MCF 10A (cell line): ENCODE measurements around the gene CD9. TPM values are rescaled to one million over a fixed set of nuclear protein-coding genes. Genes with fewer than 3 reads are reported as not detected.

Experiments used
- BruUV-seq: library from RNA; stranded (reverse); fragments of 400-500 nt; replicated peaks from 2 replicates; lab custom pipeline; 2021; lab: Mats Ljungman, UMichigan
- CTCF ChIA-PET: fragments of 300-600 bp; sonication (Branson Sonifier 250); formaldehyde crosslinking; extraction: SDS; loops from one replicate; lab custom pipeline; 2021; ENCODE audit warnings: antibody characterized with exemption, inconsistent platforms; lab: Yijun Ruan, JAX
- POLR2A ChIA-PET: fragments of 300-600, 350-650 bp; sonication (Branson Sonifier 250); formaldehyde crosslinking; extraction: SDS; loops from one replicate; lab custom pipeline; 2020; ENCODE audit warnings: antibody characterized with exemption, inconsistent platforms; lab: Yijun Ruan, JAX
- DNase-seq: peaks from one replicate; pipeline ENCODE4 v3.0.0-alpha.2; 2018; ENCODE audit not compliant: unreplicated experiment
- H3K27ac Mint-ChIP-seq: one replicate; pipeline ENCODE4 v1.8.0; 2022; ENCODE audit warnings: mild to moderate bottlenecking, low read depth, mixed read lengths; ENCODE audit not compliant: unreplicated experiment
- H3K27me3 Mint-ChIP-seq: one replicate; pipeline ENCODE4 v1.8.0; 2022; ENCODE audit warnings: mixed read lengths; ENCODE audit not compliant: insufficient read depth, unreplicated experiment
- H3K36me3 Mint-ChIP-seq: one replicate; pipeline ENCODE4 v1.8.0; 2022; ENCODE audit warnings: mild to moderate bottlenecking, moderate library complexity, mixed read lengths; ENCODE audit not compliant: insufficient read depth, unreplicated experiment
- H3K4me1 Mint-ChIP-seq: one replicate; pipeline ENCODE4 v1.8.0; 2022; ENCODE audit warnings: mixed read lengths; ENCODE audit not compliant: insufficient read depth, unreplicated experiment
- H3K4me3 Mint-ChIP-seq: one replicate; pipeline ENCODE4 v1.8.0; 2022; ENCODE audit warnings: mild to moderate bottlenecking, moderate library complexity, mixed read lengths; ENCODE audit not compliant: unreplicated experiment
- H3K9me3 Mint-ChIP-seq: one replicate; pipeline ENCODE4 v1.8.0; 2022; ENCODE audit warnings: mixed read lengths; ENCODE audit not compliant: unreplicated experiment
- intact Hi-C: fragments of 100-400 bp; cut with micrococcal nuclease; formaldehyde crosslinking; loops from 2 replicates; pipeline ENCODE4 v1.14.1; 2022
- total RNA-seq: library from RNA; stranded (reverse); gene quantifications from 2 replicates; pipeline ENCODE4 v1.2.3, GENCODE V29; 2022
- TF ChIP-seq, protein P1 (sequence below): fragments of 200-600 bp; IDR thresholded peaks from one replicate; pipeline ENCODE4 v1.8.0; 2022; ENCODE audit warnings: antibody characterized with exemption, mild to moderate bottlenecking; ENCODE audit not compliant: unreplicated experiment

Gene CD9
- total RNA-seq, 1 experiment from 2014 or later, result 31.1 TPM

DNA sequence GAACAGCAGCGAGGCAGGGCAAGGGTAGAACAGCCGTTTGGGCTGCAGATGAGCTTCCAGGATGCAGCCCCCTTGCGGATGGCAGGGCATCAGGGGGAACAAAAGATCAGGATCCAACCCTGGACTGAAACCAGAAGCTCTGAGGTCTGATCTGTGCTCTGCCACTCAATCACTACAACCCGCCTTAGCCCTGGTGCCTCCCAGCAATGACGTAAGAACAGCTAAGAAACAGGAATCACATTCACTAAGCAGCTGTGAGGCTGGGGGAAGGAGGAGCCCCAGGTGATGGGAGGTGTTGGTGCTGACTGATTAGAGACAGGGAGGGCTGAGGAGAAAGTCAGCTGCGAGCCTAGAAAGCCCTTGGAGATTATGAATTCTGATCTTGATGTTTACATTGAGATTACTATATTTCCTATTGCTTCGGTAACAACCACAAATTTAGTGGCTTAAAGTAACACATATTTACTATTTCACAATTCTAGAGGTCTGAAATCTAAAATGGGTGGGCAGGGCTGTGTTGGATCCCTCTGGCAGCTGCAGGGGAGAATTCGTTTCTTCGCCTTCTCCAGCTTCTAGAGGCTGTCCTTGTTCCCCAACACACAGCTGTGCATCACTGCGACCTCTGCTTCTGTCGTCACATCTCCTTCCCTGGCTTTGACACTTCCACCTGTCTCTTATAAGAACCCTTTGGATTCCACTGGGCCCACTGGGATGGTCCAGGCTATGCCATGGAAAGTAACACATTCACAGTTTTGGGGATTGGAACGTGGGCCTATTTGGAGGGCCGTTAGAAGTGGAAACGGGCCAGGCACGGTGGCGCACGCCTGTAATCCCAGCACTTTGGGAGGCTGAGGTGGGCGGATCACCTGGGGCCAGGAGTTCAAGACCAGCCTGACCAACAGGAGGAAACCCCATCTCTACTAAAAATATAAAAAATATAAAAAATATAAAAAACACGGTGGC lies 6.1 kb upstream of the CD9 start:
- Mint-ChIP-seq H3K4me3 (no peak overlapping the region), H3K27ac (no peak overlapping the region), H3K9me3 (no peaks in the 10 kb centered on the region), H3K36me3 (no peaks in the 10 kb centered on the region), H3K4me1 (peaks cover 27% of the 10 kb centered on the region), H3K27me3 (peaks cover 23% of the 10 kb centered on the region)
- intact Hi-C loops, result loop anchor here (2.0 kb wide), 1 partner anchor 271 kb away; no protein-coding TSS in a partner anchor
- POLR2A ChIA-PET, result interaction anchor here (0.9 to 2.9 kb wide), 10 partner anchors 18 to 119 kb away, joined by 3 to 71 read pairs (median 4); no protein-coding TSS in a partner anchor
- DNase-seq, result peak; percentile 61
- no TSS peak for BruUV-seq
- TF ChIP-seq, protein P1, sequence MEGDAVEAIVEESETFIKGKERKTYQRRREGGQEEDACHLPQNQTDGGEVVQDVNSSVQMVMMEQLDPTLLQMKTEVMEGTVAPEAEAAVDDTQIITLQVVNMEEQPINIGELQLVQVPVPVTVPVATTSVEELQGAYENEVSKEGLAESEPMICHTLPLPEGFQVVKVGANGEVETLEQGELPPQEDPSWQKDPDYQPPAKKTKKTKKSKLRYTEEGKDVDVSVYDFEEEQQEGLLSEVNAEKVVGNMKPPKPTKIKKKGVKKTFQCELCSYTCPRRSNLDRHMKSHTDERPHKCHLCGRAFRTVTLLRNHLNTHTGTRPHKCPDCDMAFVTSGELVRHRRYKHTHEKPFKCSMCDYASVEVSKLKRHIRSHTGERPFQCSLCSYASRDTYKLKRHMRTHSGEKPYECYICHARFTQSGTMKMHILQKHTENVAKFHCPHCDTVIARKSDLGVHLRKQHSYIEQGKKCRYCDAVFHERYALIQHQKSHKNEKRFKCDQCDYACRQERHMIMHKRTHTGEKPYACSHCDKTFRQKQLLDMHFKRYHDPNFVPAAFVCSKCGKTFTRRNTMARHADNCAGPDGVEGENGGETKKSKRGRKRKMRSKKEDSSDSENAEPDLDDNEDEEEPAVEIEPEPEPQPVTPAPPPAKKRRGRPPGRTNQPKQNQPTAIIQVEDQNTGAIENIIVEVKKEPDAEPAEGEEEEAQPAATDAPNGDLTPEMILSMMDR, result no peak
- CTCF ChIA-PET, result interaction anchor here (0.9 to 14.5 kb wide), 12 partner anchors 11 to 131 kb away, joined by 3 to 369 read pairs (median 8); no protein-coding TSS in a partner anchor

DNA sequence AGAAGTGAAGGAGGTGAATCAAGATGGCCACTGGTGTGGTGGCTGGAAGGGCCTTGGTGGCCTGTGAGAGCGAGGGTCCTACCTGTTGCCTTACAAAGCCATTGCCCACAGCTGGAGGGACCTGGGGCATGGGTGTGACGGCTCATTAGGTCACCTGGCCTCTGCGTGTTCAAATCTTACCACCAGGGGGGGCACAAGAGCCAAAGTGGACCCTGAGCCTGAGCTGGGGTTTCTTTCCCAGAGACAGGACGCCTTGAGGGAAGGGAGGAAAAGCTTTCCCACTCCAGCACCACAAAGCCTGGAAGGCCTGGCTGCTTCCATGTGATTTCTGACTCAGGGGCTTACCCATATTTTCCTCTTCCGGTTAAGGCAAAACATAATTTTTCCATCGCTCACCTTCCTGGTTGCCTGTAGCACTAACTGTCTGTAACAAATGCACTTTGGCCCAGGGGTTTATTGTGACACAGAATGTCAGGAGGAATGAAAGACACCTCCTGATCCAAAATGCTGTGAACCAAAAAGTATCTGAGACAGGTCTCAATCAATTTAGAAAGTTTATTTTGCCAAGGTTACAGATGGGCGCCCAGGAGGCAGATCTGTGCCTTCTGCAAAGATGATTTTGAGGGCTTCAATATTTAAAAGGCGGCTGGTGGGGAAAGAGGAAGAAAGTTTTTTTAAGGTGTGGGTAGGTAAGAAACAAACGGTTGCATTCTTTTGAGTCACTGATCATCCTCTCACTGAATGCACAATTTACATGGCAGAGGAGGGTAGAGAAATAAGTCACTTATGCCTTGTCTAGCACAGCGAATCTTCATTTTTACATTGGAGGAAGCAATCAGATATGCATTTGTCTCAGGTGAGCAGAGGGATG lies 4.3 kb upstream of the CD9 start:
- Mint-ChIP-seq H3K4me1 (peaks cover 27% of the 10 kb centered on the region), H3K36me3 (no peaks in the 10 kb centered on the region), H3K27me3 (peaks cover 12% of the 10 kb centered on the region), H3K9me3 (no peaks in the 10 kb centered on the region), H3K4me3 (no peak overlapping the region), H3K27ac (peak overlapping the region; percentile 61)
- CTCF ChIA-PET, result interaction anchor here (0.5 to 14.5 kb wide), 42 partner anchors 9 to 469 kb away, joined by 3 to 369 read pairs (median 4); no protein-coding TSS in a partner anchor
- POLR2A ChIA-PET, result interaction anchor here (0.6 to 2.9 kb wide), 22 partner anchors 12 to 184 kb away, joined by 3 to 71 read pairs (median 4); no protein-coding TSS in a partner anchor
- no TSS peak for BruUV-seq
- peak; percentile 92 for DNase-seq
- intact Hi-C loops, result loop anchor here (1.0 to 5.0 kb wide), 5 partner anchors 36 to 269 kb away; no protein-coding TSS in a partner anchor
- TF ChIP-seq, protein P1, result peak; percentile 88

DNA sequence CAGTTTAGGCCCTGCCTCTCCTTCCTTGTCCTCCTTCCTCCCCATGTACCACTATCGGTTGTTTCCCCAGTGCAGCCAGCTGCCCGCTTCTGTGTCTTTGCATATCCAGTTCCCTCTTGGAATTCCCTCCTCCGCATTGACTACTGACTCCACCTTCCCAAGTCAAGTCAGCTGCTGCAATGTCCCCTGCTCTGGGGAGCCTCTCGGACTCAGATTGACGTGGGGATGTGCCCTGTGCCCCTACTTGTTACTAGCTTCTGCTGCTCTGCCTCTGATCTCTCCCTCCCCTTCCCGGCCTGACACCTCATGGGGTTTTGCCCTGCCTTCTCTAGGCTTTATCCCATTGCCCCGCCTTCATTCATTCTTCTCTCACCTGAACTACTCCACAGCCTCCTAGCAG lies 2.1 kb upstream of the CD9 start:
- Mint-ChIP-seq H3K4me3 (no peak overlapping the region), H3K9me3 (no peaks in the 10 kb centered on the region), H3K4me1 (peaks cover 35% of the 10 kb centered on the region), H3K36me3 (no peaks in the 10 kb centered on the region), H3K27me3 (peaks cover 3% of the 10 kb centered on the region), H3K27ac (no peak overlapping the region)
- POLR2A ChIA-PET, result interaction anchor here (0.7 to 1.9 kb wide), 3 partner anchors 28 to 86 kb away, joined by 3 to 4 read pairs (median 3); no protein-coding TSS in a partner anchor
- intact Hi-C loops, result loop anchor here (5.0 kb wide), 1 partner anchor 34 kb away; no protein-coding TSS in a partner anchor
- BruUV-seq, result no TSS peak
- CTCF ChIA-PET, result interaction anchor here (0.7 to 14.5 kb wide), 3 partner anchors 34 to 87 kb away, joined by 3 to 369 read pairs (median 209); no protein-coding TSS in a partner anchor
- no peak for DNase-seq
- TF ChIP-seq, protein P1, result no peak
